Kidney epithelial cell (primary cell): ENCODE measurements around the gene SUCLA2. TPM values are rescaled to one million over a fixed set of nuclear protein-coding genes. Genes with fewer than 3 reads are reported as not detected.
"Not testable (repeated sequence)": the region's sequence is repeated elsewhere in the genome, so short reads cannot be mapped to it uniquely, and the experiment has no call there.

Experiments used
- DNase-seq: peaks from one replicate; pipeline ENCODE4 v3.0.0-alpha.2; 2010; ENCODE audit warnings: low read depth
- H3K27me3 ChIP-seq: 2 replicates; pipeline ENCODE4 v1.6.0; 2011; ENCODE audit warnings: low read length; ENCODE audit not compliant: control insufficient read depth, insufficient read depth
- H3K36me3 ChIP-seq: 2 replicates; pipeline ENCODE4 v1.5.1; 2011; ENCODE audit warnings: low read length; ENCODE audit not compliant: control insufficient read depth, insufficient read depth
- H3K4me3 ChIP-seq: 2 replicates; pipeline ENCODE4 v1.5.1; 2011; ENCODE audit warnings: low read depth, mild to moderate bottlenecking, control low read depth, low read length
- total RNA-seq: library from RNA; depleted of rRNA; stranded (reverse); fragments of >200 nt; gene quantifications from 2 replicates; pipeline ENCODE4 v1.2.3, GENCODE V29; 2015
- TF ChIP-seq, protein P1 (sequence below): IDR thresholded peaks from 2 replicates; pipeline ENCODE4 v1.5.1; 2011; ENCODE audit warnings: mild to moderate bottlenecking, moderate library complexity, low read length, control low read depth, inconsistent platforms; ENCODE audit not compliant: insufficient read depth, poor library complexity, severe bottlenecking

Gene SUCLA2
- total RNA-seq, 1 donor from 2014 or later = 32.7 TPM

DNA sequence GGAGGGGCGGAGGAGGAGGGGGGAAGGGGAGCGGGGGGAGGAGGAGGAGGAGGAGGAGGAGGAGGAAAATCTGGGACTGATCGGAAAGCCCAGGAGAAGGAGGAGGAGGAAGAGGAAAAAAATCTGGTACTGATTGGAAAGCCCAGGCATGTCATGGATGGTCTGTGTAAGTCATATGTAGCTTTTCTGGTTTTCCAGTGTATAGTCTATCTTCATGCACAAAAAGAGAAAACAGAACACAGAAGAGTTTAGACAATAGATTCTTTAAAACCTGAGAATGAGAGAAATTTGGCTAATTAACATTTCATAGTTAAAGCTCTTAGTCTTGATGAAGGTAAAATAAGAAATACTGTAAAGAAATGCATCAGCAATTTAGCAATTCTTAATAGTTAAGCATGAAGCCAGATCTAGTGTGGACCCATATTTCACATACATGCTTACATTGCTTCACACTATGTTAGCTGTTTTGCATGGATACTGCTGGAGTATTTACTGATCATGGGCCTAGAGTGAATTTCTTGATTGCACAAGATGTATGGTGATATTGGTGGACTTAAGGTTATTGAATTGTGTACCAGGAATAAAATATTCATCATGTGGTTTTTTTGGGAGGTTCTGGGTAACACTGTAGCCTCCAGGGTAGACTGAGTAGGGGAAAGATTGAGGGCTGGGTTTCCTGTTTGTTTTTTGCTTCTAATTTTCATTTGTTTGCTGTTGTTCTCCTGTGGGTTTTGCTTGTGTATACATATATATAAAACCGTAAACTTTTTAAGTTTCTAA, 41.4 kb downstream of the SUCLA2 start:
- DNase-seq = no peak
- H3K36me3 ChIP-seq = no peaks in the 10 kb centered on the region
- TF ChIP-seq, protein P1, sequence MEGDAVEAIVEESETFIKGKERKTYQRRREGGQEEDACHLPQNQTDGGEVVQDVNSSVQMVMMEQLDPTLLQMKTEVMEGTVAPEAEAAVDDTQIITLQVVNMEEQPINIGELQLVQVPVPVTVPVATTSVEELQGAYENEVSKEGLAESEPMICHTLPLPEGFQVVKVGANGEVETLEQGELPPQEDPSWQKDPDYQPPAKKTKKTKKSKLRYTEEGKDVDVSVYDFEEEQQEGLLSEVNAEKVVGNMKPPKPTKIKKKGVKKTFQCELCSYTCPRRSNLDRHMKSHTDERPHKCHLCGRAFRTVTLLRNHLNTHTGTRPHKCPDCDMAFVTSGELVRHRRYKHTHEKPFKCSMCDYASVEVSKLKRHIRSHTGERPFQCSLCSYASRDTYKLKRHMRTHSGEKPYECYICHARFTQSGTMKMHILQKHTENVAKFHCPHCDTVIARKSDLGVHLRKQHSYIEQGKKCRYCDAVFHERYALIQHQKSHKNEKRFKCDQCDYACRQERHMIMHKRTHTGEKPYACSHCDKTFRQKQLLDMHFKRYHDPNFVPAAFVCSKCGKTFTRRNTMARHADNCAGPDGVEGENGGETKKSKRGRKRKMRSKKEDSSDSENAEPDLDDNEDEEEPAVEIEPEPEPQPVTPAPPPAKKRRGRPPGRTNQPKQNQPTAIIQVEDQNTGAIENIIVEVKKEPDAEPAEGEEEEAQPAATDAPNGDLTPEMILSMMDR = no peak

DNA sequence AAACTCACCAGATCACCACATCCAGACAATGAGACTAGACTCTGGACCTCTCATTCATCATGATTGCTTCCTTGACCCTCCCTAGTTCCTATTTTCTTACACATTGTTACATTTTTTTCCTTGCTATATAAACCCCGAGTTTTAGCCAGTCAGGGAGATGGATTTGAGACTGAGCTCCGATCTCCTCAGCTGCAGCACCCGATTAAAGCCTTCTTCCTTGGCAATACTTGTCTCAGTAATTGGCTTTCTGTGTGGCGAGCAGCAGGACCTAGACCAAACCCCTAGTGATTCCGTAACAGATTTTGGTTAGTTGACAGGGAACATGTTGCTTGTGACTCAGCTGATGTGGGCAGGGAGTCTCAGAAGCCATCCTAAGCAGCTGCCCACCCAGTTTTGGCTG, 44.0 kb downstream of the SUCLA2 start:
- TF ChIP-seq, protein P1 = no peak
- Histone ChIP-seq H3K36me3 (no peaks in the 10 kb centered on the region), H3K27me3 (no peaks in the 10 kb centered on the region), H3K4me3 (no peak overlapping the region)
- DNase-seq = no peak

More for the DNA sequence above, 41.4 kb downstream of the SUCLA2 start:
- Histone ChIP-seq H3K4me3 (no peak overlapping the region), H3K27me3 (no peaks in the 10 kb centered on the region)

DNA sequence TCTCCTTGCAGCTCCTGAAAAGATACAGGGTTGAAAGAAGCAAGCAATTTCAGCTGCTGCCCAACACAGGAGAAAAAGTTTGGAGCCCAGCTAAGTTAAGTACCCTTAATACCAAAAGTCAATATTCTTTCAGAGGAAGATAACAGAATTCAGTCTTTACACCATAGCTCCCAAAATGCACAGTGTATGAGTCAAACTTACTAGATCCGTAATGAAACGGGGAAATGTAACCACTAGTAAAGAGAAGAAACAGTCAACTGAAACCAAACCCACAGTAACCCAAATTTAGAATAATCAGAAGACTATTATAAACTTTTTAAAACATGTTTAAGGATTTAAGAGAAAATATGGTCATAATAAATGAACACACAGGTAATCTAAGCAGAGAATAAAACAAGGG, 45.2 kb downstream of the SUCLA2 start:
- Histone ChIP-seq H3K4me3 (no peak overlapping the region), H3K27me3 (no peaks in the 10 kb centered on the region), H3K36me3 (no peaks in the 10 kb centered on the region)
- TF ChIP-seq, protein P1 = no peak
- no peak for DNase-seq

DNA sequence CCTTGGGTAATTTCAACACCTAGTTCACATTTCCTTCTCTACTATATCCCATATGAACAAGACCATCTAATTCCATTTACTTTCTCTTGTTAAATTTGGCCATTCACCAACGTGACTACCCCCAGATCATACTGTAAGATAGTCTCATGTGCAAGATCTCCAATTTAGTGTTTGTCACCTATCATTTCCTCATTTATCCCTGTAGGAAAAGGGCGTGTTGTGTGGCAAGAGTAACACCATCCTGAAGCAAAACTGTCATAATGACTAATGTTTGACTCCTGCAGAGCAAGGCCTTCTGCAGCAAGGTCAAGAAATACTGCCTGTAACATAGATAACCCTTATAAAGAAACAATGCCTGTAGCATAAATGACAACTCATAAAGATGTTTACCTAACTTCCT, 51.3 kb downstream of the SUCLA2 start:
- no peak for DNase-seq
- TF ChIP-seq, protein P1 = no peak
- Histone ChIP-seq H3K27me3 (no peaks in the 10 kb centered on the region), H3K4me3 (no peak overlapping the region), H3K36me3 (no peaks in the 10 kb centered on the region)

DNA sequence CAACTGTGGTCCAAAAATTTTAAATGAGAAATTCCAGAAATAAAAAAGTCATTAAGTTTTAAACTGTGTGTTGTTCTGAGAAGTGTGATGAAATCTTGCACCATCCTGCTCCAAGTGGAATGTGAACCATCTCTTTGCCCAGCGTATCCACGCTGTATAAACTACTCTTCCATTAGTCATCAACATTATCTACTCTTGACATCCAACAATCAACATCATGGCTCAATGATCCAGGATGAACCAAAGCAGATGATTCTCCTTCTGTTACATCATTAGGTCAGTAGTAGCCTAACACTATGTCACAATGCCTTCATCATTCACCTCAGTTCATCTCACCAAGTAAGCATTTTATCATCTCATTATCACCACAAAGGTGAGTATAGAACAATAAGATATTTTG, 55.3 kb downstream of the SUCLA2 start:
- H3K4me3 ChIP-seq = no peak overlapping the region
- TF ChIP-seq, protein P1 = no peak
- no peaks in the 10 kb centered on the region for H3K27me3 ChIP-seq
- peak; percentile 58 for DNase-seq
- H3K36me3 ChIP-seq = no peaks in the 10 kb centered on the region

DNA sequence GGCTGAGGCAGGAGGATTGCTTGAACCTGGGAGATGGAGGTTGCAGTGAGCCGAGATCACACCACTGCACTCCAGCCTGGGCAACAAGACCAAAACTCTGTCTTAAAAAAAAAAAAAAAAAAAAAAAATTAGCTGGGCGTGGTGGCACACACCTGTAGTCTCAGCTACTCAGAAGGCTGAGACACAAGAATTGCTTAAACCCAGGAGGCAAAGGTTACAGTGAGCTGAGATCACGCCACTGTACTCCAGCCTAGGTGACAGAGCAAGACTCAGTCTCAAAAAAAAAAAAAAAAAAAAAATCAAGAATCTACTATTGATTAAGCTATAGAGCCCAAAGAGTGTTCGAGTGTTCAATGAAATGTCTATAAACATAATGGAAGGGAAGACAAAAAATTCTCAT, 55.9 kb downstream of the SUCLA2 start:
- H3K27me3 ChIP-seq, DNase-seq, H3K4me3 ChIP-seq, H3K36me3 ChIP-seq: not testable (repeated sequence)
